Peyer's patch (tissue), 4 donors: Measurements from ENCODE around the gene U2AF1L4. TPM values are rescaled to one million over a fixed set of nuclear protein-coding genes. Genes with fewer than 3 reads are reported as not detected.

Source experiments
- DNase-seq, 3 donors: peaks; one replicate each; pipeline ENCODE4 v3.0.0-alpha.2; 2017 to 2019
- H3K27ac ChIP-seq, 4 donors: fragments of 200-600 bp; sonication (generic); one replicate each; pipeline ENCODE4 v1.5.1; 2016 to 2019
- H3K27me3 ChIP-seq, 2 donors: fragments of 200-600 bp; sonication (generic); one replicate each; pipeline ENCODE4 v1.5.1; 2019
- H3K36me3 ChIP-seq, 3 donors: fragments of 200-600 bp; sonication (generic); one replicate each; pipeline ENCODE4 v1.5.1; 2016 to 2019
- H3K4me1 ChIP-seq, 4 donors: fragments of 200-600 bp; sonication (generic); one replicate each; pipeline ENCODE4 v1.5.1; 2016 to 2019
- H3K4me3 ChIP-seq, 4 donors: fragments of 200-600 bp; sonication (generic); 1 replicate in 3 of 4; 2 replicates in 1 of 4; pipeline ENCODE4 v1.5.1; 2016 to 2019; ENCODE audit warnings: mild to moderate bottlenecking in 1 of 4
- H3K9me3 ChIP-seq, 4 donors: fragments of 200-600 bp; sonication (generic); one replicate each; pipeline ENCODE4 v1.5.1; 2016 to 2019; ENCODE audit warnings: mild to moderate bottlenecking in 1 of 4
- CTCF ChIP-seq, 6 experiments: fragments of 450-650 bp in 4 of 6; fragments of 200-600 bp in 2 of 6; sonication (generic) in 1 of 6; IDR thresholded peaks; one replicate each; pipeline ENCODE4 v1.5.1; 2017 to 2019; ENCODE audit warnings: antibody characterized with exemption in 6 of 6, mild to moderate bottlenecking in 3 of 6, moderate library complexity in 1 of 6
- POLR2A ChIP-seq, 2 donors: fragments of 450-650 bp; IDR thresholded peaks; one replicate each; pipeline ENCODE4 v1.5.1; 2017; ENCODE audit warnings: antibody characterized with exemption in 2 of 2, mild to moderate bottlenecking in 2 of 2, moderate library complexity in 2 of 2
- total RNA-seq, 4 donors: library from RNA; depleted of rRNA; stranded (reverse); fragments of >200 nt; gene quantifications; one replicate each; pipeline ENCODE4 v1.1.0, GENCODE V29; 2016

U2AF1L4 gene
- total RNA-seq, 4 donors from 2014 or later = 14.5 to 70.5 (median 34.6) TPM

- Histone ChIP-seq H3K36me3 (peaks cover 0 to 27% (median 0%) of the 10 kb centered on the region in 3 donors), H3K27me3 (no peaks in the 10 kb centered on the region), H3K4me1 (peaks cover 4 to 47% (median 11%) of the 10 kb centered on the region in 4 donors), H3K4me3 (peak overlapping the region in 1 of 4 donors; percentile 79), H3K27ac (peak overlapping the region; percentile 40 to 96 (median 91)), H3K9me3 (no peaks in the 10 kb centered on the region)
- DNase-seq = no peak
- TF ChIP-seq POLR2A (IDR thresholded peaks at IDR 0.05) = no peak
- no peak for TF ChIP-seq CTCF (IDR thresholded peaks at IDR 0.05)
These were observed 9.3 kb upstream of the U2AF1L4 start for GRCh38 chr19:35754370-35755130.

GRCh38 chr19:35753634-35754369, 8.6 kb upstream of the U2AF1L4 start:
- Histone ChIP-seq H3K27me3 (no peaks in the 10 kb centered on the region), H3K4me3 (no peak overlapping the region), H3K27ac (peak overlapping the region in 1 of 4 donors; percentile 92), H3K36me3 (peaks cover 0 to 27% (median 0%) of the 10 kb centered on the region in 3 donors), H3K4me1 (peaks cover 8 to 47% (median 15%) of the 10 kb centered on the region in 4 donors), H3K9me3 (no peaks in the 10 kb centered on the region)
- TF ChIP-seq POLR2A (IDR thresholded peaks at IDR 0.05) = no peak
- DNase-seq = no peak

- peaks cover 0 to 27% (median 0%) of the 10 kb centered on the region in 3 donors for H3K36me3 ChIP-seq
- no peak overlapping the region for H3K27ac ChIP-seq
- H3K27me3 ChIP-seq = no peaks in the 10 kb centered on the region
- H3K4me3 ChIP-seq = no peak overlapping the region
- H3K9me3 ChIP-seq = no peaks in the 10 kb centered on the region
- TF ChIP-seq CTCF (IDR thresholded peaks at IDR 0.05) = no peak
- TF ChIP-seq POLR2A (IDR thresholded peaks at IDR 0.05) = no peak
- H3K4me1 ChIP-seq = peaks cover 7 to 45% (median 14%) of the 10 kb centered on the region in 4 donors
- no peak for DNase-seq
These were observed 7.6 kb upstream of the U2AF1L4 start for GRCh38 chr19:35752746-35753350.

- no peak overlapping the region for H3K27ac ChIP-seq
These were observed 6.9 kb upstream of the U2AF1L4 start for GRCh38 chr19:35751839-35752745.

GRCh38 chr19:35750167-35750566, 4.9 kb upstream of the U2AF1L4 start:
- no peak overlapping the region for H3K27ac ChIP-seq
- no peak overlapping the region for H3K4me3 ChIP-seq
- no peak for DNase-seq
- peaks cover 3 to 34% (median 15%) of the 10 kb centered on the region in 4 donors for H3K4me1 ChIP-seq
- H3K9me3 ChIP-seq = no peaks in the 10 kb centered on the region
- peaks cover 0 to 27% (median 0%) of the 10 kb centered on the region in 3 donors for H3K36me3 ChIP-seq
- no peaks in the 10 kb centered on the region for H3K27me3 ChIP-seq
- TF ChIP-seq POLR2A (IDR thresholded peaks at IDR 0.05) (no peak), CTCF (IDR thresholded peaks at IDR 0.05) (no peak)

More at GRCh38 chr19:35751839-35752745, 6.9 kb upstream of the U2AF1L4 start:
- Histone ChIP-seq H3K4me3 (no peak overlapping the region), H3K27me3 (no peaks in the 10 kb centered on the region), H3K9me3 (no peaks in the 10 kb centered on the region), H3K36me3 (peaks cover 0 to 27% (median 0%) of the 10 kb centered on the region in 3 donors), H3K4me1 (peaks cover 4 to 43% (median 10%) of the 10 kb centered on the region in 4 donors)
- TF ChIP-seq POLR2A (IDR thresholded peaks at IDR 0.05) = no peak
- no peak for TF ChIP-seq CTCF (IDR thresholded peaks at IDR 0.05)
- DNase-seq = no peak
